ENCODE measurements around the gene LILRA5.

DNA sequence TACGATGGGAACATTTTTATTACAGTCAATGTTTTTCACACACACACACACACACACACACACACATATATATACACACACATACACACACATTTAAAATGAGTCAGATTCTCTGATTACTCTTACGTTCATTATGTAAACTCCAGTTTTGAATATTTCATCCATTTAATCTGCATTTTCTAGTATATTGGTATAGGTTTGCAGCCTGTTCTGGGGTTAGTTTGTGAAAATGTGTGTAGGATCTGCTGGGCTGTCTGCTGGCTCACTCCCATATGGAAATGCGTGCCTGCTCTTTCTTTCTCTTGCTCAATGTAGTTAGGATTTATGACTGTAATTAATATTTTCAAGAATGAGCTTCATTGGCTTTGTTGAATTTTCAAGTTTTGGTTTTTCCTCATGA lies 39.1 kb downstream of the LILRA5 start:
- TF ChIP-seq, protein P1, sequence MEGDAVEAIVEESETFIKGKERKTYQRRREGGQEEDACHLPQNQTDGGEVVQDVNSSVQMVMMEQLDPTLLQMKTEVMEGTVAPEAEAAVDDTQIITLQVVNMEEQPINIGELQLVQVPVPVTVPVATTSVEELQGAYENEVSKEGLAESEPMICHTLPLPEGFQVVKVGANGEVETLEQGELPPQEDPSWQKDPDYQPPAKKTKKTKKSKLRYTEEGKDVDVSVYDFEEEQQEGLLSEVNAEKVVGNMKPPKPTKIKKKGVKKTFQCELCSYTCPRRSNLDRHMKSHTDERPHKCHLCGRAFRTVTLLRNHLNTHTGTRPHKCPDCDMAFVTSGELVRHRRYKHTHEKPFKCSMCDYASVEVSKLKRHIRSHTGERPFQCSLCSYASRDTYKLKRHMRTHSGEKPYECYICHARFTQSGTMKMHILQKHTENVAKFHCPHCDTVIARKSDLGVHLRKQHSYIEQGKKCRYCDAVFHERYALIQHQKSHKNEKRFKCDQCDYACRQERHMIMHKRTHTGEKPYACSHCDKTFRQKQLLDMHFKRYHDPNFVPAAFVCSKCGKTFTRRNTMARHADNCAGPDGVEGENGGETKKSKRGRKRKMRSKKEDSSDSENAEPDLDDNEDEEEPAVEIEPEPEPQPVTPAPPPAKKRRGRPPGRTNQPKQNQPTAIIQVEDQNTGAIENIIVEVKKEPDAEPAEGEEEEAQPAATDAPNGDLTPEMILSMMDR (IDR thresholded peaks at IDR 0.05): no peak
- TF ChIP-seq POLR2A (IDR thresholded peaks at IDR 0.05): no peak
